Parathyroid adenoma (tissue), 2 donors: ENCODE measurements around the gene C19orf44.

ENCODE experiments used
- H2AFZ ChIP-seq: fragments of 300-600 bp; sonication (generic); one replicate; pipeline ENCODE4 v1.7.0; 2017; ENCODE audit warnings: antibody characterized with exemption, mild to moderate bottlenecking
- H3K27ac ChIP-seq: fragments of 300-600 bp; sonication (generic); one replicate; pipeline ENCODE4 v1.7.0; 2017
- H3K27me3 ChIP-seq: fragments of 300-600 bp; sonication (generic); one replicate; pipeline ENCODE4 v1.7.0; 2017; ENCODE audit warnings: low read length; ENCODE audit not compliant: control insufficient read depth, insufficient read depth
- H3K36me3 ChIP-seq: fragments of 300-600 bp; sonication (generic); one replicate; pipeline ENCODE4 v1.7.0; 2017; ENCODE audit warnings: low read length; ENCODE audit not compliant: control insufficient read depth, insufficient read depth
- H3K4me1 ChIP-seq: fragments of 300-600 bp; sonication (generic); one replicate; pipeline ENCODE4 v1.7.0; 2017; ENCODE audit warnings: control low read depth
- H3K4me2 ChIP-seq: fragments of 300-600 bp; sonication (generic); one replicate; pipeline ENCODE4 v1.7.0; 2017; ENCODE audit warnings: low read length
- H3K4me3 ChIP-seq: fragments of 300-600 bp; sonication (generic); one replicate; pipeline ENCODE4 v1.7.0; 2017; ENCODE audit warnings: low read depth, low read length
- H3K79me2 ChIP-seq: fragments of 300-600 bp; sonication (generic); one replicate; pipeline ENCODE4 v1.7.0; 2017; ENCODE audit warnings: control low read depth
- H3K9ac ChIP-seq: fragments of 300-600 bp; sonication (generic); one replicate; pipeline ENCODE4 v1.7.0; 2017; ENCODE audit warnings: mild to moderate bottlenecking
- H3K9me3 ChIP-seq: fragments of 300-600 bp; sonication (generic); one replicate; pipeline ENCODE4 v1.7.0; 2017; ENCODE audit warnings: low read length; ENCODE audit not compliant: control insufficient read depth
- TF ChIP-seq, protein P1 (sequence below): fragments of 300-600 bp; sonication (generic); IDR thresholded peaks from one replicate; pipeline ENCODE4 v1.7.0; 2017; ENCODE audit warnings: antibody characterized with exemption, mild to moderate bottlenecking
- donor health status: primary hyperparathyroidism.

C19orf44 gene

DNA sequence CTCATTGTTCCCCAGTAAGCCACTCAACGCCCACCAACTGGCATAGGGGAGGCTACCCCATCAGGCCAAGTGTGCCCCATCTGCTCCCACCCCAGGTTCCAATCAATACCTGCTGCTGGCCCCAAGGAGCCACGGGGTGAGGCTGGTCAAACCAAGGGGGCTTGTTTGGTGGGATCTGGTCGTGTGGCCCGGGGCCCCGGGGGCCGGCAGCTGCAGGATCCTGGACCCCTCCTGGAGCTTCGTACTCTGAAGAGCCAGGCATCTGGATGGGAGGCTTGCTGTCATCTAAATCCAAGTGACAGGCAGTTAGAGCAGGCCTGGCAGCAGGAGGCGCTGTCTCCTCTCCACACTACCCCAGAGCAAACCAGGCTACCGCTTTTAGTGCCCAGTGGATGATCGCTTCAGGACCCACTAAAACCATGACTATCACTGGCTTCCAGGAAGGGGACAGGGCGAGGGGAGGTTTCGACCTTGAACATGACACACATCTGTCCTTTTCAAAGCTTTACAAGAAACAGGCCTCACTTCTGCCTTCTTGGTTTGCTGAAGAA, 31.9 kb downstream of the C19orf44 start:
- Histone ChIP-seq H3K27me3 (no peaks in the 10 kb centered on the region), H3K4me2 (no peak overlapping the region), H3K4me1 (peaks cover 3% of the 10 kb centered on the region), H3K27ac (no peak overlapping the region), H3K9me3 (no peaks in the 10 kb centered on the region), H3K4me3 (no peak overlapping the region), H3K36me3 (no peaks in the 10 kb centered on the region), H3K9ac (no peak overlapping the region), H3K79me2 (peaks cover 2% of the 10 kb centered on the region), H2AFZ (no peak overlapping the region)
- TF ChIP-seq, protein P1, sequence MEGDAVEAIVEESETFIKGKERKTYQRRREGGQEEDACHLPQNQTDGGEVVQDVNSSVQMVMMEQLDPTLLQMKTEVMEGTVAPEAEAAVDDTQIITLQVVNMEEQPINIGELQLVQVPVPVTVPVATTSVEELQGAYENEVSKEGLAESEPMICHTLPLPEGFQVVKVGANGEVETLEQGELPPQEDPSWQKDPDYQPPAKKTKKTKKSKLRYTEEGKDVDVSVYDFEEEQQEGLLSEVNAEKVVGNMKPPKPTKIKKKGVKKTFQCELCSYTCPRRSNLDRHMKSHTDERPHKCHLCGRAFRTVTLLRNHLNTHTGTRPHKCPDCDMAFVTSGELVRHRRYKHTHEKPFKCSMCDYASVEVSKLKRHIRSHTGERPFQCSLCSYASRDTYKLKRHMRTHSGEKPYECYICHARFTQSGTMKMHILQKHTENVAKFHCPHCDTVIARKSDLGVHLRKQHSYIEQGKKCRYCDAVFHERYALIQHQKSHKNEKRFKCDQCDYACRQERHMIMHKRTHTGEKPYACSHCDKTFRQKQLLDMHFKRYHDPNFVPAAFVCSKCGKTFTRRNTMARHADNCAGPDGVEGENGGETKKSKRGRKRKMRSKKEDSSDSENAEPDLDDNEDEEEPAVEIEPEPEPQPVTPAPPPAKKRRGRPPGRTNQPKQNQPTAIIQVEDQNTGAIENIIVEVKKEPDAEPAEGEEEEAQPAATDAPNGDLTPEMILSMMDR, result no peak

DNA sequence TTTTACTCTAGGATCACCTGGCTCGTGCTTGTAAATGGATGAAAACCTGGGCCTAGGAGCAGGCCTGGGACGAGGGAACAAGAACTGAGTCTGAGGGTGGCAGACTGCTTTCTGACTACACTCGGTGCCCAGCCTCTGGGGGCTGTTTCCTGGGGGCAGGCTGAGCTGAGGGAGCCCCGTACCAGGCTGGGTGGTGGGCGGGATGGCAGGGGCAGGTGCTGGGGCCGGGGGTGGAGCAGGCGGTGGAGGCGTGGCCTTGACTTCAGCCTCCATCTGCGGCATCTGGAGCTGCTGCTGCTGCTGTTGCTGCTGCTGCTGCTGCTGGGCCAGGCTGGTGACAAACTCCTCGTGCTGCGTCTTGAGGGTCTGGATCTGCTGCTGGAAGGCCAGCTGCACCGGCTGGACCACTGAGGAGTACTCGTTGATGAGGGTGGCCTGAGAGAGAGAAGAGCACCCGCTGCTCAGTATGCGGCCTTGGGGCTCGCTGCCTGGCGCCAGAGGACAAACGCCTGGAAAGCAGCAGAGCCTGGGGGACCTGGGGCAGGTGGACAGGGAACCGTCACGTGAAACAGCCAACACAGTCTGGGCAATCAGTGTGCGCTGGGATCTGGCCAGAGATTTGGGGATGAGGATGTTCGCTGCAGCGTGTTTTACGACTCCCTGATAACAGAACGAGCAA, 33.4 kb downstream of the C19orf44 start:
- Histone ChIP-seq H3K4me3 (no peak overlapping the region), H2AFZ (no peak overlapping the region), H3K9me3 (no peaks in the 10 kb centered on the region), H3K79me2 (no peaks in the 10 kb centered on the region), H3K36me3 (no peaks in the 10 kb centered on the region), H3K27me3 (no peaks in the 10 kb centered on the region), H3K9ac (no peak overlapping the region), H3K4me1 (peaks cover 3% of the 10 kb centered on the region), H3K4me2 (no peak overlapping the region), H3K27ac (no peak overlapping the region)
- TF ChIP-seq, protein P1, result no peak

DNA sequence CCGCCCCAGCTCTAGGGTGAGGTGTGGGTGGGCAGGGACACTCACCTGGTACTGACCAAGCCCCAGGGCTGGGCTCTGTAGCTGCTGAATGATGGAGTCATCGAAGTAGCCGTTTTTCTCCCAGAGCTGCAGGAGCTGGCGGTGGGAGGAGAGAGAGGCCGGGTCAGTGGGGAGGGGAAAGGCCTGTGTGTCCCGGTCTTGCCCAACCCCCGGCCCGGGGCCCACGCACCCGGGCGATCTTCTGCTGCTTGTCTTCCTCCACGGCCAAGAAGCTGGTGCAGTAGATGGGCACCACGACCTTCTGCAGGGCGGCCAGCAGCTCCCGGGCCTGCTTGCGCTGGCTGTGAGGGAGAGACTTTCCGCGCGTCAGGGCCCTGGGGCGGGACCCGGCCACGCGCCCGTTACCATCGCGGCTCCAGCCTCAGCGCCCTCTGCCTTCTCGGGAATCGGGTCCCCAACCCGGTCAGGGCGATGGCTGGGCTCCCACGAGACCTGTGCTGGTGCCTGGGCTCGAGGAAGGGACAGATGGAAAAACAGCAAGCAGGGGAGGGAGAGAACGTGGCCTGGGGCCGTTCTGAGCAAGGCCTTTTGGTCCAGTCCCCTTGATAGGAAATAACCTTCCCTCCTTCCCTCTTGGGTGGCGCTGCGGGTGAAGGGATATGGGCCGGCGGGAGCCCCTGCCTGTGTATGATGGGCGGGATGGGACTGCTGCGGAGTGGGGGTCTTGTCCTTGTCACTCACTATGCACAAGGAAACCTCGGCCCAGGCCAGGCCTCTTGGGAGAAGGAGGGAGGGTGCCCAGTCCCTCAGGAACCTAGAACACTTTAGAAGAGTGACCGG, 34.6 kb downstream of the C19orf44 start:
- Histone ChIP-seq H3K36me3 (no peaks in the 10 kb centered on the region), H3K79me2 (peaks cover 3% of the 10 kb centered on the region), H2AFZ (no peak overlapping the region), H3K4me3 (no peak overlapping the region), H3K9me3 (no peaks in the 10 kb centered on the region), H3K27ac (no peak overlapping the region), H3K4me2 (no peak overlapping the region), H3K4me1 (peaks cover 3% of the 10 kb centered on the region), H3K27me3 (no peaks in the 10 kb centered on the region), H3K9ac (no peak overlapping the region)
- TF ChIP-seq, protein P1, result no peak

DNA sequence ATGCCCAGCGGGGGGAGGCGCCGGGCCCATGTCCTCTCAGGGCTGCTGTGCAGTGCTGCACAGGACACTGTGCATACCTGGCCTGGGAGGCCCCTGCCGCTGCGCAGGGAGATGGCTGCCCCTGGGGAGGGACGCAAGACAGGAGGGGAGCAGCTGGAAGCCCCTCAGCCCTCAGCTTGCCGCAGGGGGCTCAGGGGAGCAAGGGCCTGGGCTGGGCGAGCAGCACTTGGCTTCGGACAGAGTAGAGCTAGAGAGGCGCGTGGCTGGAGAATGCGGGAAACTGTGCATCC, 35.1 kb downstream of the C19orf44 start:
- Histone ChIP-seq H3K4me1 (peaks cover 3% of the 10 kb centered on the region), H3K9ac (no peak overlapping the region), H2AFZ (no peak overlapping the region), H3K4me2 (no peak overlapping the region), H3K4me3 (no peak overlapping the region), H3K9me3 (no peaks in the 10 kb centered on the region), H3K79me2 (peaks cover 7% of the 10 kb centered on the region), H3K27me3 (no peaks in the 10 kb centered on the region), H3K27ac (no peak overlapping the region), H3K36me3 (no peaks in the 10 kb centered on the region)
- TF ChIP-seq, protein P1, result no peak
